Vagina (tissue), 2 donors: ENCODE data around the gene EIPR1. TPM values are rescaled to one million over a fixed set of nuclear protein-coding genes. Genes with fewer than 3 reads are reported as not detected.

Experiments used
- DNase-seq, 2 donors: peaks; one replicate each; pipeline ENCODE4 v3.0.0-alpha.2; 2017; ENCODE audit errors: extremely low spot score in 2 of 2
- H3K27ac ChIP-seq: fragments of 200-600 bp; sonication (generic); one replicate; pipeline ENCODE4 v1.5.1; 2019
- H3K27me3 ChIP-seq: fragments of 200-600 bp; sonication (generic); one replicate; pipeline ENCODE4 v1.5.1; 2019
- H3K36me3 ChIP-seq, 2 donors: fragments of 200-600 bp; sonication (generic); one replicate each; pipeline ENCODE4 v1.5.1; 2017 to 2019
- H3K4me1 ChIP-seq: fragments of 200-600 bp; sonication (generic); one replicate; pipeline ENCODE4 v1.5.1; 2019
- H3K4me3 ChIP-seq, 2 donors: fragments of 200-600 bp; sonication (generic); 1 replicate in 1 of 2; 2 replicates in 1 of 2; pipeline ENCODE4 v1.5.1; 2016 to 2019
- H3K9me3 ChIP-seq: fragments of 200-600 bp; sonication (generic); one replicate; pipeline ENCODE4 v1.5.1; 2019
- POLR2A ChIP-seq, 2 donors: fragments of 450-650 bp; IDR thresholded peaks; one replicate each; pipeline ENCODE4 v1.6.1; 2017; ENCODE audit warnings: antibody characterized with exemption in 2 of 2, mild to moderate bottlenecking in 2 of 2, moderate library complexity in 2 of 2
- POLR2AphosphoS5 ChIP-seq, 2 donors: sonication (generic); formaldehyde crosslinking; IDR thresholded peaks; one replicate each; pipeline ENCODE4 v1.9.0; 2017; ENCODE audit warnings: antibody characterized with exemption in 2 of 2, mild to moderate bottlenecking in 2 of 2, low read depth in 1 of 2; ENCODE audit not compliant: insufficient read depth in 1 of 2
- intact Hi-C: fragments of 100-400 bp; cut with DNase I; formaldehyde crosslinking; loops from one replicate; pipeline ENCODE4 v1.15.1; 2023
- total RNA-seq: library from RNA; depleted of rRNA; stranded (reverse); fragments of >200 nt; gene quantifications from one replicate; pipeline ENCODE4 v1.2.3, GENCODE V29; 2016
- TF ChIP-seq, protein P1 (sequence below), 3 experiments: fragments of 450-650 bp in 2 of 3; fragments of 200-600 bp in 1 of 3; sonication (generic) in 1 of 3; IDR thresholded peaks; one replicate each; pipeline ENCODE4 v1.5.1; 2017 to 2019; ENCODE audit warnings: antibody characterized with exemption in 3 of 3, mild to moderate bottlenecking in 2 of 3, moderate library complexity in 2 of 3

Gene EIPR1
- total RNA-seq, 1 donor from 2014 or later: 39.8 TPM

DNA sequence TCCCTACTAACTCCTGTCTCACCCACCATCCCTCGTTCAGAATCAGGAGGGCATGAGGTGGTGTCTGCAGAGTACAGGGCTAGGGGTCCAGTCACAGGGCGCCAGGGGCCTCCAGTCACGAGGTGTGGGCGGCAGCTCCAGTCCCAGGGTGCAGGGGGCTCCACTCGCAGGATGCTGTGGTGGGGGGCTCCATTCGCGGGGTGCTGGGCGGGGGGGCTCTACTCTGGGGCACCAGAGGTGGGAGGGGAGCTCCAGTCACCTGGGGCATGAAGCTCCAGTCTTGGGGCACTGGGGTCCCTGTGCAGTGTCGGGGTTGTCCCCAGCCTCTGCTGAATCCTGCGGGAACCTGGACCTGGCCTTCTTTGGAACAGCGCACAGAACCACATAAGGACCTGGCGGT is 66.0 kb downstream of the EIPR1 start:
- no peak overlapping the region for H3K27ac ChIP-seq
- DNase-seq: no peak
- H3K36me3 ChIP-seq: no peaks in the 10 kb centered on the region
- intact Hi-C loops: no loop called here
- H3K4me3 ChIP-seq: no peak overlapping the region
- H3K4me1 ChIP-seq: no peaks in the 10 kb centered on the region
- TF ChIP-seq, protein P1, sequence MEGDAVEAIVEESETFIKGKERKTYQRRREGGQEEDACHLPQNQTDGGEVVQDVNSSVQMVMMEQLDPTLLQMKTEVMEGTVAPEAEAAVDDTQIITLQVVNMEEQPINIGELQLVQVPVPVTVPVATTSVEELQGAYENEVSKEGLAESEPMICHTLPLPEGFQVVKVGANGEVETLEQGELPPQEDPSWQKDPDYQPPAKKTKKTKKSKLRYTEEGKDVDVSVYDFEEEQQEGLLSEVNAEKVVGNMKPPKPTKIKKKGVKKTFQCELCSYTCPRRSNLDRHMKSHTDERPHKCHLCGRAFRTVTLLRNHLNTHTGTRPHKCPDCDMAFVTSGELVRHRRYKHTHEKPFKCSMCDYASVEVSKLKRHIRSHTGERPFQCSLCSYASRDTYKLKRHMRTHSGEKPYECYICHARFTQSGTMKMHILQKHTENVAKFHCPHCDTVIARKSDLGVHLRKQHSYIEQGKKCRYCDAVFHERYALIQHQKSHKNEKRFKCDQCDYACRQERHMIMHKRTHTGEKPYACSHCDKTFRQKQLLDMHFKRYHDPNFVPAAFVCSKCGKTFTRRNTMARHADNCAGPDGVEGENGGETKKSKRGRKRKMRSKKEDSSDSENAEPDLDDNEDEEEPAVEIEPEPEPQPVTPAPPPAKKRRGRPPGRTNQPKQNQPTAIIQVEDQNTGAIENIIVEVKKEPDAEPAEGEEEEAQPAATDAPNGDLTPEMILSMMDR (IDR thresholded peaks at IDR 0.05): no peak
- TF ChIP-seq POLR2A (IDR thresholded peaks at IDR 0.05): no peak
- no peak for TF ChIP-seq POLR2AphosphoS5 (IDR thresholded peaks at IDR 0.05; ENCODE audit: insufficient read depth in 1 of 2, low read depth in 1 of 2)
- no peaks in the 10 kb centered on the region for H3K9me3 ChIP-seq
- no peaks in the 10 kb centered on the region for H3K27me3 ChIP-seq

DNA sequence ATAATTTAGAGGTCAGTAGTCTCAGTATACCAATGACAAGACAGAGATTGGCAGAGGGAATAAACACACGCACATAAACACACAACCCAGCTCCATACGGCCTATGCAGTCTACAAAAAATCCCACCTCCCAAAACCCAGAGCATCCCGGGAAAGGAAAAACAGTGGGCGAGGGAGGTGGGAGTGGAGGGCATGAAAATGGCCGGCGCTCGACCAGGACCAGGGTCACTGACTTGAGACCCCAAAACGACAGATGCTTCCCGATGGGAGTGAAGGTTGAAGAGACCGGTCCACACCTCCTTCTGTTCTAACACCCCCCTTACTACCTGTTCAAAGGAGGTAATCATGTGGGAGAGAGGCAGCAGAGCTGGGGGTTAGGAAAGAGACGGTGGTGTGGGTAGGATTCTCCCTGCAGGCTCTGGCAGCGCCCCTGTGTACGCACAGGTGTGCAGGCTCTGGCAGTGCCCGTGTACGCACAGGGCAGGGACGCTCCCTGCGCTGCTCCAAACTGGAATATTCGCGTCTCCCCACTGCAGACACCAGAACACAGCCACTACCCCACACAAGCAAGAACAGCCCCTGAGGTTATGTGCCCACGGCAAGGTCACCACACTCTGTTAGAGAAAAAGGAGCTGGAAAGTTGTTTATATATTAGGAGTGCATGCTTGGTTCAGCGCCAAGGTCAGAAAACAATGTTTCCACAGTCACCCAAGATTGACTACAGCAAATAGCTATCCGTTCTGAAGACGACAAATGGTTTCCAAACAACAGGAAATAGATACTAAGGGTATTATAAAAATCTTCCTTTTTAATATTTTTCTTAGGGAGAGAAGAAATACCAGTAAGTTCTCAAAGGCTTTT is 67.9 kb downstream of the EIPR1 start:
- H3K36me3 ChIP-seq: no peaks in the 10 kb centered on the region
- intact Hi-C loops: no loop called here
- no peak overlapping the region for H3K27ac ChIP-seq
- H3K9me3 ChIP-seq: no peaks in the 10 kb centered on the region
- no peak overlapping the region for H3K4me3 ChIP-seq
- no peak for DNase-seq
- no peaks in the 10 kb centered on the region for H3K27me3 ChIP-seq
- TF ChIP-seq POLR2AphosphoS5 (IDR thresholded peaks at IDR 0.05; ENCODE audit: insufficient read depth in 1 of 2, low read depth in 1 of 2) (no peak), POLR2A (IDR thresholded peaks at IDR 0.05) (no peak)
- TF ChIP-seq, protein P1 (IDR thresholded peaks at IDR 0.05): no peak
- H3K4me1 ChIP-seq: no peaks in the 10 kb centered on the region

DNA sequence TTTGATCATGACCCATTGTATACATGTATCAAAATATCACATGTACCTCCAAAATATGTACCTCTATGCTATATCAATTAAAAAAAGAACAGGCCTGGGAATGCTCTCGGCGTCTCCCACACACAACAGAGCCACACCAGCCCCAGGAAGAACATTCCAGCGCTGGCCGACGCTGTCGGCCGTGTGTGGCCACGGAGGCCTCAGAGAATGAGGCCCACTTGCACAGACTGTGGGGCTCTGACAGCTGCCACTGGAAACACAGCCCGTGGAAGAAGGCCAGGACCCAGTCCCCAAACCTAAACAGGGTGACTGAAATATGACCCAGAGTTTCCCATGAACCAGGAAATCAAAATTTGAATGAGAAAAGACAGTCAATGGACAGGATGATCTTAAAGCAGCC is 69.7 kb downstream of the EIPR1 start:
- no peak for DNase-seq
- intact Hi-C loops: no loop called here
- H3K9me3 ChIP-seq: no peaks in the 10 kb centered on the region

DNA sequence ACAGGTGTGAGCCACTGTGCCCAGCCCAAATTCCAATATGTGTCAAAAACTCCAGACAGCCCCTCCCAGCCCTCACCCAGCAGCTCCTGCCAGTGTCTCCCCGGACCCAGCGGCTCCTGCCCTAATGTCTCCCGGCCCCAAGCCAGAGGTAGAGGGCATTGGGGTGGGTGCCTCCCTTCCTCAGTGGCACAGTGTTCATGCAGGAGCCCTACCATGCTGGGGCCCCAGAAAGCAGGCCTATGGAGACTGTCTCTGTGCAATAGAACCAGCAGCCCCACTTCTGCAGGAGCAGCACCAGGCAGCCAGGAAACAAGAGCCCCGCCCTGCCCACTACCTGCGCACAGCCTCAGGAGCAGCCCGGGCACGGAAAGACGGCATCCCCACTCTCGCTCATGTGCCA is 70.4 kb downstream of the EIPR1 start:
- no peak for DNase-seq
- H3K4me1 ChIP-seq: no peaks in the 10 kb centered on the region
- TF ChIP-seq, protein P1 (IDR thresholded peaks at IDR 0.05): no peak
- TF ChIP-seq POLR2AphosphoS5 (IDR thresholded peaks at IDR 0.05; ENCODE audit: insufficient read depth in 1 of 2, low read depth in 1 of 2) (no peak), POLR2A (IDR thresholded peaks at IDR 0.05) (no peak)
- no peaks in the 10 kb centered on the region for H3K36me3 ChIP-seq
- H3K27me3 ChIP-seq: no peaks in the 10 kb centered on the region
- intact Hi-C loops: no loop called here
- no peak overlapping the region for H3K4me3 ChIP-seq
- H3K9me3 ChIP-seq: no peaks in the 10 kb centered on the region
- H3K27ac ChIP-seq: no peak overlapping the region

More for the DNA sequence above, 69.7 kb downstream of the EIPR1 start:
- Histone ChIP-seq H3K27ac (no peak overlapping the region), H3K27me3 (no peaks in the 10 kb centered on the region), H3K4me3 (no peak overlapping the region), H3K36me3 (no peaks in the 10 kb centered on the region), H3K4me1 (no peaks in the 10 kb centered on the region)
- no peak for TF ChIP-seq POLR2A (IDR thresholded peaks at IDR 0.05)
- TF ChIP-seq POLR2AphosphoS5 (IDR thresholded peaks at IDR 0.05; ENCODE audit: insufficient read depth in 1 of 2, low read depth in 1 of 2): no peak
- TF ChIP-seq, protein P1 (IDR thresholded peaks at IDR 0.05): no peak

DNA sequence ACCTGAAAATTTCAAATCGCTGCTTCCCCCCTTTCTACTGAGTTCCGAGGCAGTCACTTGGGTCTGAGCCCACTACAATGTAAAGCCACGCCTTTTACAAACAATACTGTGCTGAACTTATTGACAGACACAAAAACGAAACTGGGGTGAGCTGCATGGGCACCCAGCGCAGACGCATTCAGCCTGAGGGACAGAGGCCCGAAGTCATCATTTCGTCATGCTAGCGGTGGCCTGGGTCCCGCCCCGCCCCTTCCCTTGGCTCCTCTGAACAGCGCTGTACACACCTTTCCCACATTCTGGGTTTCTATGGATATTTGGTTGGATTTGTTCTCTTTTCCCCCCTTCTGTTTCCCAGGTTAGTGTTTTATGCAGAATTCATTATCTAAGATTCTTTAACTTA is 71.7 kb downstream of the EIPR1 start:
- intact Hi-C loops: no loop called here
- H3K9me3 ChIP-seq: no peaks in the 10 kb centered on the region
- H3K27ac ChIP-seq: no peak overlapping the region
- DNase-seq: no peak
- H3K4me1 ChIP-seq: no peaks in the 10 kb centered on the region
- no peaks in the 10 kb centered on the region for H3K27me3 ChIP-seq
- H3K4me3 ChIP-seq: no peak overlapping the region
- TF ChIP-seq POLR2AphosphoS5 (IDR thresholded peaks at IDR 0.05; ENCODE audit: insufficient read depth in 1 of 2, low read depth in 1 of 2): no peak
- TF ChIP-seq, protein P1 (IDR thresholded peaks at IDR 0.05): no peak
- no peak for TF ChIP-seq POLR2A (IDR thresholded peaks at IDR 0.05)
- H3K36me3 ChIP-seq: no peaks in the 10 kb centered on the region
